Endodermal cell (in vitro differentiated cells): ENCODE data around the gene FAM8A1. TPM values are rescaled to one million over a fixed set of nuclear protein-coding genes. Genes with fewer than 3 reads are reported as not detected.

Source experiments
- DNase-seq: peaks from one replicate; pipeline ENCODE4 v3.0.0-alpha.2; 2017
- H3K27ac ChIP-seq: 2 replicates; pipeline ENCODE4 v1.5.1; 2013; ENCODE audit warnings: mild to moderate bottlenecking, low read depth, low read length, moderate library complexity
- H3K27me3 ChIP-seq: 2 replicates; pipeline ENCODE4 v1.6.1; 2013; ENCODE audit warnings: mild to moderate bottlenecking, low read length, moderate library complexity; ENCODE audit not compliant: insufficient read depth, control insufficient read depth, poor library complexity, severe bottlenecking
- H3K36me3 ChIP-seq: 2 replicates; pipeline ENCODE4 v1.7.0; 2013; ENCODE audit warnings: mild to moderate bottlenecking, low read length, moderate library complexity; ENCODE audit not compliant: control insufficient read depth, insufficient read depth
- H3K4me1 ChIP-seq: one replicate; pipeline ENCODE4 v1.7.0; 2013; ENCODE audit warnings: low read length; ENCODE audit not compliant: control insufficient read depth, insufficient read depth
- H3K4me3 ChIP-seq: 2 replicates; pipeline ENCODE4 v1.5.1; 2013; ENCODE audit warnings: mild to moderate bottlenecking, low read length, moderate library complexity
- H3K9ac ChIP-seq: 2 replicates; pipeline ENCODE4 v1.6.1; 2013; ENCODE audit warnings: mild to moderate bottlenecking, low read length, moderate library complexity; ENCODE audit not compliant: poor library complexity, severe bottlenecking; ENCODE audit errors: extremely low read depth
- H3K9me3 ChIP-seq: 2 replicates; pipeline ENCODE4 v1.6.1; 2013; ENCODE audit warnings: mild to moderate bottlenecking, low read length, moderate library complexity; ENCODE audit not compliant: control insufficient read depth
- H3K27ac Mint-ChIP-seq: 2 replicates; pipeline ENCODE4 v1.8.0; 2020; ENCODE audit warnings: mixed read lengths
- H3K27me3 Mint-ChIP-seq: 2 replicates; pipeline ENCODE4 v1.8.0; 2021; ENCODE audit warnings: mild to moderate bottlenecking, mixed read lengths; ENCODE audit not compliant: insufficient read depth
- H3K36me3 Mint-ChIP-seq: 2 replicates; pipeline ENCODE4 v1.8.0; 2020; ENCODE audit warnings: low read depth, mixed read lengths
- H3K4me1 Mint-ChIP-seq: 2 replicates; pipeline ENCODE4 v1.8.0; 2020; ENCODE audit warnings: mixed read lengths
- H3K4me3 Mint-ChIP-seq: 2 replicates; pipeline ENCODE4 v1.8.0; 2020; ENCODE audit warnings: mild to moderate bottlenecking, moderate library complexity, mixed read lengths
- H3K9me3 Mint-ChIP-seq: 2 replicates; pipeline ENCODE4 v1.8.0; 2020; ENCODE audit warnings: mild to moderate bottlenecking, mixed read lengths
- WGBS, 2 experiments: methylation state at CpG; one replicate each; pipeline versions ENCODE4 v1.1.5 to v1.1.7; 2013; ENCODE audit warnings: missing lambda C conversion rate in 2 of 2, mixed read lengths in 1 of 2; ENCODE audit not compliant: insufficient coverage in 1 of 2, insufficient read length in 1 of 2; 5-methylcytosine and 5-hydroxymethylcytosine counted together
- total RNA-seq, 2 donors: library from RNA; stranded (reverse); fragmentation: NEBNext Ultra II Directional in 1 of 2; extraction: Animal tissue kit (Norgen Biotek cat#: 25700) in 1 of 2; gene quantifications; 2 replicates in 1 of 2; 3 replicates in 1 of 2; pipeline ENCODE4 v1.2.1, GENCODE V29; 2021
- TF ChIP-seq, protein P1 (sequence below): fragments of 200-600 bp; sonication (generic); conservative IDR thresholded peaks from 2 replicates; pipeline ENCODE4 v1.5.0; 2021; ENCODE audit warnings: antibody characterized with exemption, mild to moderate bottlenecking

Gene FAM8A1
- total RNA-seq, 2 donors from 2014 or later: 10.4 to 12.1 TPM

- Mint-ChIP-seq H3K4me3 (no peak overlapping the region), H3K36me3 (peaks cover 87% of the 10 kb centered on the region), H3K9me3 (no peaks in the 10 kb centered on the region), H3K27me3 (no peaks in the 10 kb centered on the region), H3K4me1 (no peaks in the 10 kb centered on the region), H3K27ac (no peak overlapping the region)
- H3K4me3 ChIP-seq: no peak overlapping the region
- H3K36me3 ChIP-seq: peaks cover 89% of the 10 kb centered on the region
- no peaks in the 10 kb centered on the region for H3K27me3 ChIP-seq
- TF ChIP-seq, protein P1, sequence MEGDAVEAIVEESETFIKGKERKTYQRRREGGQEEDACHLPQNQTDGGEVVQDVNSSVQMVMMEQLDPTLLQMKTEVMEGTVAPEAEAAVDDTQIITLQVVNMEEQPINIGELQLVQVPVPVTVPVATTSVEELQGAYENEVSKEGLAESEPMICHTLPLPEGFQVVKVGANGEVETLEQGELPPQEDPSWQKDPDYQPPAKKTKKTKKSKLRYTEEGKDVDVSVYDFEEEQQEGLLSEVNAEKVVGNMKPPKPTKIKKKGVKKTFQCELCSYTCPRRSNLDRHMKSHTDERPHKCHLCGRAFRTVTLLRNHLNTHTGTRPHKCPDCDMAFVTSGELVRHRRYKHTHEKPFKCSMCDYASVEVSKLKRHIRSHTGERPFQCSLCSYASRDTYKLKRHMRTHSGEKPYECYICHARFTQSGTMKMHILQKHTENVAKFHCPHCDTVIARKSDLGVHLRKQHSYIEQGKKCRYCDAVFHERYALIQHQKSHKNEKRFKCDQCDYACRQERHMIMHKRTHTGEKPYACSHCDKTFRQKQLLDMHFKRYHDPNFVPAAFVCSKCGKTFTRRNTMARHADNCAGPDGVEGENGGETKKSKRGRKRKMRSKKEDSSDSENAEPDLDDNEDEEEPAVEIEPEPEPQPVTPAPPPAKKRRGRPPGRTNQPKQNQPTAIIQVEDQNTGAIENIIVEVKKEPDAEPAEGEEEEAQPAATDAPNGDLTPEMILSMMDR: no peak
- no peaks in the 10 kb centered on the region for H3K4me1 ChIP-seq
- no peaks in the 10 kb centered on the region for H3K9me3 ChIP-seq
- no peak for DNase-seq
- no peak overlapping the region for H3K27ac ChIP-seq
- WGBS, 2 experiments: 100% methylated on average over 1 of the region's 2 CpGs; no CpG with 5 or more reads in 1 of the 2 experiments
- no peak overlapping the region for H3K9ac ChIP-seq
Observed at GRCh38 chr6:17638212-17638715, 38.2 kb downstream of the FAM8A1 start.

- no peaks in the 10 kb centered on the region for H3K27me3 ChIP-seq
- no peaks in the 10 kb centered on the region for H3K27me3 Mint-ChIP-seq
- no peak overlapping the region for H3K9ac ChIP-seq
- H3K4me3 ChIP-seq: no peak overlapping the region
- TF ChIP-seq, protein P1: no peak
- no peak overlapping the region for H3K4me3 Mint-ChIP-seq
- no peak overlapping the region for H3K27ac ChIP-seq
- no peaks in the 10 kb centered on the region for H3K9me3 Mint-ChIP-seq
- H3K4me1 ChIP-seq: no peaks in the 10 kb centered on the region
- WGBS, 2 experiments: 97 to 100% methylated on average over 2 to 3 of the region's 3 CpGs
- no peaks in the 10 kb centered on the region for H3K4me1 Mint-ChIP-seq
- peaks cover 91% of the 10 kb centered on the region for H3K36me3 Mint-ChIP-seq
- H3K36me3 ChIP-seq: peaks cover 93% of the 10 kb centered on the region
- DNase-seq: no peak
- H3K27ac Mint-ChIP-seq: no peak overlapping the region
- no peaks in the 10 kb centered on the region for H3K9me3 ChIP-seq
Observed at GRCh38 chr6:17640477-17640917, 40.4 kb downstream of the FAM8A1 start.

GRCh38 chr6:17648745-17649144 is 48.6 kb downstream of the FAM8A1 start:
- 97% methylated on average over 3 of the region's 3 CpGs; no CpG with 5 or more reads in 1 of the 2 experiments for WGBS, 2 experiments
- H3K9ac ChIP-seq: no peak overlapping the region
- Mint-ChIP-seq H3K4me3 (no peak overlapping the region), H3K4me1 (no peaks in the 10 kb centered on the region), H3K36me3 (peaks cover 67% of the 10 kb centered on the region), H3K27me3 (no peaks in the 10 kb centered on the region), H3K27ac (no peak overlapping the region), H3K9me3 (no peaks in the 10 kb centered on the region)
- H3K36me3 ChIP-seq: peaks cover 90% of the 10 kb centered on the region
- TF ChIP-seq, protein P1: no peak
- H3K27ac ChIP-seq: no peak overlapping the region
- H3K27me3 ChIP-seq: no peaks in the 10 kb centered on the region
- DNase-seq: no peak
- no peaks in the 10 kb centered on the region for H3K9me3 ChIP-seq
- no peaks in the 10 kb centered on the region for H3K4me1 ChIP-seq
- H3K4me3 ChIP-seq: no peak overlapping the region
